ENCODE measurements around the gene DLX3. TPM values are rescaled to one million over a fixed set of nuclear protein-coding genes. Genes with fewer than 3 reads are reported as not detected.
A peak's percentile ranks its signal among the peaks of the same experiment; 100 is the strongest.

Gene DLX3
- total RNA-seq, 1 experiment from 2014 or later = not detected

DNA sequence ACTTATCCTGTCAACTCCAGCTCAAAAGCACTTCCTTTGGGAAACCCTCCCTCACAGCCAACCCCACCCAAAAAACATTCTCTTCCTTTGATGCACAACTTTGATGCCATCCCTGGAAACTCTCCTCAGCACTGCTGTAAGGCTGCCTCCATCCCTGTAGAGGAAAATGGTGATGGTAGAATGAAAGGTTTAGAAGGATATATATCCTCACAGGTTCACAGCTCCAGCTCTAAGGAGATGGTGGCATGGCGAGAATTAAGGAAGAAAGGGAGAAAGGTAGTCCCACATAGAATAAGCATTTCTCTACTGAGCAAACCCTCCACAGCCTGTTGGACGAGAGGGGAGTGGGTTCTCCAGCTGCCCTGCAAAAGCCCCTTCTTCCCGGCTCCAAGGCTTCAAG lies 28.3 kb downstream of the DLX3 start:
- no peak overlapping the region for H3K4me3 ChIP-seq (ENCODE audit: low read length)
- no peaks in the 10 kb centered on the region for H3K9me2 ChIP-seq (replicated peaks; ENCODE audit: insufficient read depth, low read length)
- H3K9me3 ChIP-seq (ENCODE audit: low read length) = no peaks in the 10 kb centered on the region
- H3K79me2 ChIP-seq (ENCODE audit: low read length) = no peaks in the 10 kb centered on the region
- H2AFZ ChIP-seq (ENCODE audit: low read length) = no peak overlapping the region
- no peak overlapping the region for H3K4me2 ChIP-seq (ENCODE audit: low read depth, low read length, poor library complexity, severe bottlenecking)
- H3K4me1 ChIP-seq (ENCODE audit: low read length) = no peaks in the 10 kb centered on the region
- no peaks in the 10 kb centered on the region for H3K27me3 ChIP-seq (ENCODE audit: low read length)
- no peaks in the 10 kb centered on the region for H3K36me3 ChIP-seq (ENCODE audit: insufficient read depth, low read length)
- DNase-seq = no peak
- H3K27ac ChIP-seq (ENCODE audit: low read length) = no peak overlapping the region
- H3K9ac ChIP-seq (ENCODE audit: low read length) = no peak overlapping the region
- no peaks in the 10 kb centered on the region for H4K20me1 ChIP-seq (ENCODE audit: insufficient read depth, low read depth, low read length)

- H3K9me2 ChIP-seq (replicated peaks; ENCODE audit: insufficient read depth, low read length) = no peaks in the 10 kb centered on the region
- H3K4me2 ChIP-seq (ENCODE audit: low read depth, low read length, poor library complexity, severe bottlenecking) = no peak overlapping the region
Measured at GRCh38 chr17:49965524-49965909, 29.5 kb downstream of the DLX3 start.

GRCh38 chr17:49964769-49965523 lies 30.1 kb downstream of the DLX3 start:
- Histone ChIP-seq H2AFZ (ENCODE audit: low read length) (no peak overlapping the region), H3K36me3 (ENCODE audit: insufficient read depth, low read length) (no peaks in the 10 kb centered on the region), H3K9me3 (ENCODE audit: low read length) (no peaks in the 10 kb centered on the region), H3K4me1 (ENCODE audit: low read length) (no peaks in the 10 kb centered on the region), H3K27ac (ENCODE audit: low read length) (no peak overlapping the region), H3K27me3 (ENCODE audit: low read length) (no peaks in the 10 kb centered on the region), H4K20me1 (ENCODE audit: insufficient read depth, low read depth, low read length) (no peaks in the 10 kb centered on the region), H3K79me2 (ENCODE audit: low read length) (no peaks in the 10 kb centered on the region), H3K4me2 (ENCODE audit: low read depth, low read length, poor library complexity, severe bottlenecking) (no peak overlapping the region), H3K4me3 (ENCODE audit: low read length) (no peak overlapping the region), H3K9me2 (replicated peaks; ENCODE audit: insufficient read depth, low read length) (no peaks in the 10 kb centered on the region), H3K9ac (ENCODE audit: low read length) (no peak overlapping the region)
- no peak for DNase-seq

More at GRCh38 chr17:49965524-49965909, 29.5 kb downstream of the DLX3 start:
- H3K9me3 ChIP-seq (ENCODE audit: low read length) = no peaks in the 10 kb centered on the region
- no peaks in the 10 kb centered on the region for H4K20me1 ChIP-seq (ENCODE audit: insufficient read depth, low read depth, low read length)
- no peaks in the 10 kb centered on the region for H3K27me3 ChIP-seq (ENCODE audit: low read length)
- H3K9ac ChIP-seq (ENCODE audit: low read length) = no peak overlapping the region
- no peaks in the 10 kb centered on the region for H3K4me1 ChIP-seq (ENCODE audit: low read length)
- H2AFZ ChIP-seq (ENCODE audit: low read length) = no peak overlapping the region
- no peaks in the 10 kb centered on the region for H3K79me2 ChIP-seq (ENCODE audit: low read length)
- H3K4me3 ChIP-seq (ENCODE audit: low read length) = no peak overlapping the region
- no peak overlapping the region for H3K27ac ChIP-seq (ENCODE audit: low read length)
- H3K36me3 ChIP-seq (ENCODE audit: insufficient read depth, low read length) = no peaks in the 10 kb centered on the region
- no peak for DNase-seq

GRCh38 chr17:49964303-49964768 lies 30.7 kb downstream of the DLX3 start:
- H3K79me2 ChIP-seq (ENCODE audit: low read length) = no peaks in the 10 kb centered on the region
- H3K4me1 ChIP-seq (ENCODE audit: low read length) = no peaks in the 10 kb centered on the region
- no peak overlapping the region for H3K4me3 ChIP-seq (ENCODE audit: low read length)
- no peak overlapping the region for H2AFZ ChIP-seq (ENCODE audit: low read length)
- no peaks in the 10 kb centered on the region for H3K27me3 ChIP-seq (ENCODE audit: low read length)
- H3K27ac ChIP-seq (ENCODE audit: low read length) = no peak overlapping the region
- H4K20me1 ChIP-seq (ENCODE audit: insufficient read depth, low read depth, low read length) = no peaks in the 10 kb centered on the region
- H3K9me3 ChIP-seq (ENCODE audit: low read length) = no peaks in the 10 kb centered on the region
- no peak overlapping the region for H3K4me2 ChIP-seq (ENCODE audit: low read depth, low read length, poor library complexity, severe bottlenecking)
- H3K9me2 ChIP-seq (replicated peaks; ENCODE audit: insufficient read depth, low read length) = no peaks in the 10 kb centered on the region
- no peak overlapping the region for H3K9ac ChIP-seq (ENCODE audit: low read length)
- DNase-seq = no peak
- no peaks in the 10 kb centered on the region for H3K36me3 ChIP-seq (ENCODE audit: insufficient read depth, low read length)

- H3K4me3 ChIP-seq (ENCODE audit: low read length) = no peak overlapping the region
- no peak overlapping the region for H3K4me2 ChIP-seq (ENCODE audit: low read depth, low read length, poor library complexity, severe bottlenecking)
- no peaks in the 10 kb centered on the region for H4K20me1 ChIP-seq (ENCODE audit: insufficient read depth, low read depth, low read length)
- no peaks in the 10 kb centered on the region for H3K9me3 ChIP-seq (ENCODE audit: low read length)
- no peaks in the 10 kb centered on the region for H3K79me2 ChIP-seq (ENCODE audit: low read length)
- no peak overlapping the region for H3K9ac ChIP-seq (ENCODE audit: low read length)
- H2AFZ ChIP-seq (ENCODE audit: low read length) = no peak overlapping the region
- no peaks in the 10 kb centered on the region for H3K36me3 ChIP-seq (ENCODE audit: insufficient read depth, low read length)
- H3K4me1 ChIP-seq (ENCODE audit: low read length) = no peaks in the 10 kb centered on the region
- no peak overlapping the region for H3K27ac ChIP-seq (ENCODE audit: low read length)
- no peak for DNase-seq
- no peaks in the 10 kb centered on the region for H3K9me2 ChIP-seq (replicated peaks; ENCODE audit: insufficient read depth, low read length)
- H3K27me3 ChIP-seq (ENCODE audit: low read length) = no peaks in the 10 kb centered on the region
Measured at GRCh38 chr17:49963626-49964302, 31.3 kb downstream of the DLX3 start.

DNA sequence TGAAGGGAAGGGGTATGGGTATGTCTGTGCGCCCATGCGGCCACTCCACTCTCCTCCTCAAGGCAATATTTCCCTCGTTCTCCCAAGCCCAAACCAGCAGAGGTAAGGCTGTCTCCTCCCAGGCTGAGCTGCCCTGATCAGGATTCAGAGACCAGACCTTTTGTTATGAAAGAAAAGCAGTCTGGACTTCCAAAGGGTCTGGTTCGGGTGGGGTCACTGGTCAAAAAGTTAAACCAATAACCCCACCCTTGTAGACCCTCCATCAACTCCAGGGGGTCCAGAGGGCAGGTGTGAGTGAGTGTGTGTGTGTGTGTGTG lies 31.8 kb downstream of the DLX3 start:
- H3K4me2 ChIP-seq (ENCODE audit: low read depth, low read length, poor library complexity, severe bottlenecking) = no peak overlapping the region
- no peak overlapping the region for H2AFZ ChIP-seq (ENCODE audit: low read length)
- no peaks in the 10 kb centered on the region for H3K79me2 ChIP-seq (ENCODE audit: low read length)
- H3K27me3 ChIP-seq (ENCODE audit: low read length) = no peaks in the 10 kb centered on the region
- H3K4me3 ChIP-seq (ENCODE audit: low read length) = no peak overlapping the region
- H3K9me2 ChIP-seq (replicated peaks; ENCODE audit: insufficient read depth, low read length) = no peaks in the 10 kb centered on the region
- no peaks in the 10 kb centered on the region for H3K36me3 ChIP-seq (ENCODE audit: insufficient read depth, low read length)
- H3K27ac ChIP-seq (ENCODE audit: low read length) = no peak overlapping the region
- H3K4me1 ChIP-seq (ENCODE audit: low read length) = no peaks in the 10 kb centered on the region
- no peak overlapping the region for H3K9ac ChIP-seq (ENCODE audit: low read length)
- H3K9me3 ChIP-seq (ENCODE audit: low read length) = no peaks in the 10 kb centered on the region
- DNase-seq = no peak
- H4K20me1 ChIP-seq (ENCODE audit: insufficient read depth, low read depth, low read length) = no peaks in the 10 kb centered on the region

GRCh38 chr17:49962599-49963308 lies 32.3 kb downstream of the DLX3 start:
- H4K20me1 ChIP-seq (ENCODE audit: insufficient read depth, low read depth, low read length) = no peaks in the 10 kb centered on the region
- H3K4me3 ChIP-seq (ENCODE audit: low read length) = no peak overlapping the region
- no peaks in the 10 kb centered on the region for H3K9me3 ChIP-seq (ENCODE audit: low read length)
- no peaks in the 10 kb centered on the region for H3K27me3 ChIP-seq (ENCODE audit: low read length)
- H3K9ac ChIP-seq (ENCODE audit: low read length) = no peak overlapping the region
- H3K36me3 ChIP-seq (ENCODE audit: insufficient read depth, low read length) = no peaks in the 10 kb centered on the region
- H2AFZ ChIP-seq (ENCODE audit: low read length) = no peak overlapping the region
- H3K79me2 ChIP-seq (ENCODE audit: low read length) = no peaks in the 10 kb centered on the region
- no peaks in the 10 kb centered on the region for H3K4me1 ChIP-seq (ENCODE audit: low read length)
- DNase-seq = no peak
- no peaks in the 10 kb centered on the region for H3K9me2 ChIP-seq (replicated peaks; ENCODE audit: insufficient read depth, low read length)
- H3K4me2 ChIP-seq (ENCODE audit: low read depth, low read length, poor library complexity, severe bottlenecking) = no peak overlapping the region
- no peak overlapping the region for H3K27ac ChIP-seq (ENCODE audit: low read length)

- Histone ChIP-seq H3K36me3 (ENCODE audit: insufficient read depth, low read length) (no peaks in the 10 kb centered on the region), H3K4me1 (ENCODE audit: low read length) (no peaks in the 10 kb centered on the region), H2AFZ (ENCODE audit: low read length) (no peak overlapping the region), H3K79me2 (ENCODE audit: low read length) (no peaks in the 10 kb centered on the region), H3K27ac (ENCODE audit: low read length) (no peak overlapping the region), H4K20me1 (ENCODE audit: insufficient read depth, low read depth, low read length) (no peaks in the 10 kb centered on the region), H3K9me3 (ENCODE audit: low read length) (no peaks in the 10 kb centered on the region), H3K4me2 (ENCODE audit: low read depth, low read length, poor library complexity, severe bottlenecking) (no peak overlapping the region), H3K9ac (ENCODE audit: low read length) (no peak overlapping the region), H3K4me3 (ENCODE audit: low read length) (no peak overlapping the region), H3K27me3 (ENCODE audit: low read length) (no peaks in the 10 kb centered on the region), H3K9me2 (replicated peaks; ENCODE audit: insufficient read depth, low read length) (no peaks in the 10 kb centered on the region)
- peak; percentile 52 for DNase-seq
Measured at GRCh38 chr17:49959183-49959935, 35.7 kb downstream of the DLX3 start.
